NCI-H1694 (cell line): ENCODE results near the gene ISCA2.

ENCODE experiments used
- DNase-seq: peaks from one replicate; lab custom pipeline; 2025; lab: John Stamatoyannopoulos, UW

The ISCA2 gene

DNA sequence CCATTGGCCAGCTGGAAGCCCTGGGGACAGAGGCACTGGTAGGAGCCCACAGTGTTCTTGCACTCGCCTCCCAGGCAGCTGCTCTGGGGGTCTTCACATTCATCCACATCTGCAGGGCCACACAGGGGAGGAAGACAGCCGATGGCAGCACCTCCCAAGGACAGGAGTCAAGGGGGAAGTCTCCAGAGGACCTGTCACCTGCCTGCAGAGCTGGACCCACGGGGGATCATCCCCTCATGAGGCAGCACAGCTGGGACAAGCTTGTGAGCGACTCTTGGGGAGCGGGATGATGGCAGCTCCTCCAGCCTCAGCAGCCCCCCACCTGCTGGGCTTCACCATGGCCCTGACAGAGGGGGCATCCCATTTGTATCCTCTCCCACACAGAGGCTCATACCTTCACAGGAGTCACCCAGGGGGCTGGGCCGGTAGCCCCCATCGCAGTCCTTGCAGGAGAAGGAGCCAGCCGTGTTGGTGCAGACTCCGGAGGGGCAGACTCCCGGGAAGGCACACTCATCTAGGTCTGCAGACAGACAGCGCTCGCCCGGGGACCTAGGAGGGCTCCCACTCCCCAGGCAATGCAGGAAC, 15.4 kb downstream of the ISCA2 start:
- no peak for DNase-seq

DNA sequence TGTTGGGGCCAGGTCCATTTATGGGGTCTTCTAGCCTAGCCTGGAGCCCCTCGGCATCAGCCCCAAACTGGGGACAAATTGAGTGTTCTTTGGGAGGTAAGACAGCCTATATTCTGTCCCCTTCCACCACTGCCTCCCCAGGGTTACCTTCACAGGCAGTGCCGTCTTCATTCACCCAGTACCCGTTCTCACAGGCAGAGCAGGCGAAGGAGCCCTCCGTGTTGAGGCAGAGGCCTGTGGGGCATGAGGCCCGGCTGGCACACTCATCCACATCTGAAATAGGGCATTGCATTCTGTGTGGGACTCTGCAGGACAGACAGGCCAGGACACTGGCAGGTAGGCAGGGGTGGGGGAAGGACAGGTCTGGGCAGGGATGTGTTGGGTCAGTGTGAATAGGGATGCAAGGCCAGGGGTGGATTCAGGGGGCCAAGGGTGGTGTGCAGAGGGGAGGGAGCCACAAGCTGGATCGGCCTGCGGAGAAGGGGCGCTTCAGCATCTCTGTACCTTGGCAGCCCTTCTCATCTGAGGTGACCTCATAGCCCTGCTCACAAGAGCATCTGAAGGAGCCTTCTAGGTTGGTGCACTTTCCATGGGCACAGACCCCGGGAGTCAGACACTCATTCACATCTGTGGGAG, 16.1 kb downstream of the ISCA2 start:
- DNase-seq, result no peak

DNA sequence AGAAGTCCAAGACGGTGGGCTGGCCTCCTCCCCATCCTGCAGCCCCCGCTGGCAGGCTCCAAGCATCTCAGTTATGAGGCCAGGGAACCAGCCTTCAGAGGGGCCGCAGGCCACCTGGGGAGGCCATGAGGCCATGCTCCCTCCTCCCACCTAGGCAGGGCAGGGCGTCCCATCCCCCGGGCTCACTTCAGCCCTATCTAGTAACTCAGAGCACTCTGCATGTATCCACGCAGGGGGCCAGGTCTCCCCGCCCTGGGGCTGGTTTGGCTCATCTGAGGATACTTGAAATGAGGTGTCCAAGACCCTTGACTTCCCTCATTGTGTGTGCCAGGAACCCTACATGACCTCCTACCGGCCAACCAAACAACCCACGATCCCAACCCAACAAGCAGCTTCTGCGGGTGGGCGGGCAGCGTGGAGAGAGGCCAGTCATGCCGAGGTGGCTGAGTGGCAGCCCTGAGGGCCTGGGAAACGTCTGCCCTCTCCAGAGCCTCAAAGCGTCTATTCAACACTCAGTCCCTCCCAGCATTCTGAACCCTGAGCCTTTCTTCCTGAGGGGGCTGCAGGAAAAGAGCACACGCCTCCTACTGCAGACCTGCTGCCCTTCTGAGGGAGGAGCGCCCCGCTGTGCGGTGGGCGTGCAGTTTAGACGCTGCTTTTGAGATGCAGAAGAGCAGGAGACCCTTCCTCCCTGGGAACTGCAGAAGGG, 16.8 kb downstream of the ISCA2 start:
- DNase-seq, result no peak

DNA sequence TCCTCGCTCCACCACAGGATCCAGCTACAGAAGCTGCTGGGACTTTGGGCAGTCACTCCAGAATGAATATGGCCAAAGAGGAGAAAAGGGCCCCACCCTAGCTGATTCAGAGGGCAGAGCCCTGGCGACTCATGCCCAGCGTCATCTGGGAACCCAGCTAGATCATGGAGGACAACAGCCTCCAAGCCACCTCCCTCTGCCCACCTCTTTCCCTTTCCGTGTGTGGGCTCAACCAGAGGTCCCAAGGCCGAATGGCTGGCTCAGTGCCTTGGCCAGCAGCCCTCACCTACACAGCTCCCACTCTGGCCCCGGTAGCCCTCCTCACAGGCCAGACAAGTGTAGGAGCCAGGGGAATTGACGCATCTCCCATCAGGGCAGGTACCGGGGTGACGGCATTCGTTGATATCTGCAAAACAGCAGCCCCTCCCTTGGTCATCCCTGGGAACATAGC, 17.4 kb downstream of the ISCA2 start:
- no peak for DNase-seq

DNA sequence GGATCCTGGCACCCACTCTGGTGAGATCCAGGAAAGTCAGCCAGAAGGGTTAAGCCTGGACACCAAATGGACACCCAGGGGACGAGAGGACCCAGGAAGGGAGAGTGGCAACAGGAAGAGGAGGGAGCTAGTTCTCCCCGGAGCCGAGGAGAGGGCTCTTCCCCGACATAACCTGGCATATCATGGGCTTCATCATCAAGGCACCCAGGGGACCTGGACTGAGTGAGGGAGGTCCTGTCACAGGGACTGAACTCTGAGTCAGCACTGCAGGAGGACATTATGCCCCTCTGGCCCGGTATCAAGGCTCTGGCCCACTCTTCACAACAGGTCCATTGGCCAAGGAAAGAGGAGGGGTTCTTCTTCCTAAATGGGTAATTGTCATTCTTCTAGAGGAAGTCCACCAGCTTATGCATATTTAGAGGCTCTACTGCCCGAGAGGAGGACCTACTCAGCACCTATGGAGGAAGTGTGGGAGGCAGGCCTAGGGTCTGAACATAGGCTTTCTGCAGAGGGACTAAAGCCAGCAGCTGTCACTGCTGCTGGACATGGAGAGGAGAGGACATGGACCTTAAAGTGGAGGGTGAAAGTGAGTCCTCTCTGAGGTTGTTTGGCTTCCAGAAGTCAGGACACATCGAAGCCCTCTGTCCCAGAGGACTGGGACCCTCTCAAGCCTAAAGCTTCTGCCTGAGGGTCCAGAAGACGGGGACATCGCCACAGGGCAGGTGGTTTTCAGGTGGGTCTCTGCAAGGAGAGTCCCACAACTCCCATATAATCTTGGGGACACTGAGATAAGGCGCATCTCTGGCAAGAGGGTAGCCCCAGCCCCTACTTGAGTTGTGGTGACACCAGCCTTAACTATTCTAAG, 18.6 kb downstream of the ISCA2 start:
- no peak for DNase-seq

DNA sequence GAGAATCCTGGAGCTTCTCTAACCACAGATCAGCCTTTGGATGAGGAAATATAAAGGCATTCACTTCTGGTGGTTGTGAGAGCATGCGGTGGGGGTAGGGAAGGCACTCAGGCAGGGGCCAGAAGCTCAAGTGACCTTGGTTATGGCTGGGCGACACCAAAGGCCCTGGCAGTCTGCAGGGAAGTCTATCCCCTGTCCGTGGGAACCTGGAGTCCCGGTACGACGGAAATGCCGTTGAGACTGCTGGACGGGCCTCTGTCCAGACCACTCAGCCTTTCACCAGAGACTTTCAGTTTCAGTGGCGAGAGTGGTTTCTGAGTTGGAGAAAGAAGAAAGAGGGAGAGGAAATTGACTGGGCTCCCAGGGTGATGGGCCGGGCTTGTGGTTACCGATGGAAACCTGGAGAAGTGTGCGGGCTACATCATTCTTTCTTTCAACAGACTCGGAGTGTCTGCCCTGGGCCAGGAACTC, 20.9 kb downstream of the ISCA2 start:
- no peak for DNase-seq

DNA sequence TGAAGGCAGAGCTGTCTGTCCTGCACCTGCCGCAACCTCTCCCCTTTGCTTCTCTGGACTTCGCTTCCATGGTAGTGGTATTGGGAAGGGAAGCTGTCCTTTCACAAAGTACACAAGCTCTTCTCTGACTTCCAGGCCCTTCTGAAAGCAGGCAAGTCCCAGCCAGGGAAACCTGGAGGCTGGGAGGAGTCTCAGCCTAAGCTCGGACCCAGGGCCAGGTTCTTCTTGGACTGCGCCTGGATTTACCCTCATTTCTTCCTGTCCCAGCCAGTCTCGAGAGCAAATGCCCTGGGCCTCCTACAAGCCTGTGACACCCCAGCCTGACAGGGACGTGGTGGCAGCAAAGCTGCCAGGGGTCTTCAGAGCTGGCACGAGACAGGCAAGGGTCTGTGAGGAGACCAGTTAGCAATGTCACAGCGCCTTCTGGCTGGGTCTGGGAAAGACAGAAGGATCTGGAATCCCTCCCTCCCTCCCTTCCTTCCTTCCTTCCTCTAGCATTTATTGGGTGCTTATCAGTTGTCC, 22.4 kb downstream of the ISCA2 start:
- DNase-seq, result no peak

DNA sequence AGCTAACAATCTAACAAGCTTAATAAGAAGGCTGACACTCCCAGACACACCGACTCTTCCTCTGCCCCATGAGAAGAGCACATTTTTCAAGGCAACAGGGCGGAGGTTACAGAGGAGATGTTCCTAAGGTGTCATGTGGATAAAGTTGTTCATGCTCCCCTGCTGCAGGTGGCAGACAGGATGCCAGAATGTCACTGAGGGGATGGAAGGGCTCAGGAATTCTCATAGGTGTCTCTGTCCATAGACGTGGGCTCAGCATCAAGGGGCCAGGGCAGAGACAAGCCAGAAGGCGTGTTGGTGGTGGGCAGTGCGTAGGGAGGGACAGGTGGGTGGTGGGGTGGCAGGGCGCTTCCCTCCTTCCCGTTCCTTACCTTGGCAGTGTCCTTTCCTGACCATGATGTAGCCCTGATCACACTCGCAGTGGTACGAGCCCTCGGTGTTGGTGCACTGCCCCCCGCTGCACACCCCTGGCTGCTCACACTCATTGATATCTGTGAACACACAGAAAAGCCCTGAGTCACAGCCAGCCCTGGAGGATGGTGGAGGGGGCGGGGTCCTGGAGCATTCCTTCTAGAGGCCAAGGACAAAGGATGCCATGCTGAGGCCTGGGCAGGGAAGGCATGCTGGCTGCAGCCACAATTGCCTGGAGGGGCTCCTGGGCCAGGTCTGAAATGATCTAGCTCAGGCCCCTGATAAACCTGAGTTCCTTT, 23.0 kb downstream of the ISCA2 start:
- DNase-seq, result no peak

DNA sequence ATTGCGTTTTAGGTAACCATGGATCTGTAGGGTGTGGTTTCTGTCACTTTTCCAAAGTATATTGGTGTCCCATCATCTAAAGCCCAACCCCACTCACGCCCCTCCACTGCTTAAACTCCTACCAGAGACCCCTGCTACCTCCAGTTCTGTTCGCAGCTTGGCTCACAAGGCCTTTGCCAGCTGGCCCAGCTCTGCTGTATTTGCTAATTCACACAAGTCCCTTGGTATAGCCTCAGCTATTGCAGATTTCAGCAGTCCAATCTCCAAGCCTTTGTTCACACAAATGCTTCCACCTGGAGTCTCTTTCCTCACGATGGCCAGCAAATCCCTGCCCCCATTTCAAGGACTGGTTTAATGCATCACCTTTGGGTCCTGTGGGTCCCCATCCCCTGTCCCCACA, 24.2 kb downstream of the ISCA2 start:
- no peak for DNase-seq

DNA sequence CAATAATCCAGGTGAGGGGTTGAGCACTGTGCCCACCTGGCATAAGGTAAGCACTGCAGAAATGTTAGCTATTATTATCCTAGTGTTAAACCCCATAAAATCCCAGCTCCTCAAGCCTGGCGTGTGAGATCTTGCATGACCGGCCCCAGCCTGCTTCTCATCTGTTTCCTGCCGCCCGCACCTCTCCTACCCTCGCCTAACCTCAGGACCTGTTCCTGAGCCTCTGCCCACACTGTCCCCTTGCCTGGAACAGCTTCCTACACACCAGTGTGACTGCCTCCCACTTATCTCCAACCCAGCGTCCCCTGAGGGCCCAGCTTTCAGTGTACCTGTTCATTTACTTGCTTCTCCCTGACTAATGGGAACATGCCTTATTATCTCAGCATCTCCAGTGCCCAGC, 24.7 kb downstream of the ISCA2 start:
- no peak for DNase-seq

DNA sequence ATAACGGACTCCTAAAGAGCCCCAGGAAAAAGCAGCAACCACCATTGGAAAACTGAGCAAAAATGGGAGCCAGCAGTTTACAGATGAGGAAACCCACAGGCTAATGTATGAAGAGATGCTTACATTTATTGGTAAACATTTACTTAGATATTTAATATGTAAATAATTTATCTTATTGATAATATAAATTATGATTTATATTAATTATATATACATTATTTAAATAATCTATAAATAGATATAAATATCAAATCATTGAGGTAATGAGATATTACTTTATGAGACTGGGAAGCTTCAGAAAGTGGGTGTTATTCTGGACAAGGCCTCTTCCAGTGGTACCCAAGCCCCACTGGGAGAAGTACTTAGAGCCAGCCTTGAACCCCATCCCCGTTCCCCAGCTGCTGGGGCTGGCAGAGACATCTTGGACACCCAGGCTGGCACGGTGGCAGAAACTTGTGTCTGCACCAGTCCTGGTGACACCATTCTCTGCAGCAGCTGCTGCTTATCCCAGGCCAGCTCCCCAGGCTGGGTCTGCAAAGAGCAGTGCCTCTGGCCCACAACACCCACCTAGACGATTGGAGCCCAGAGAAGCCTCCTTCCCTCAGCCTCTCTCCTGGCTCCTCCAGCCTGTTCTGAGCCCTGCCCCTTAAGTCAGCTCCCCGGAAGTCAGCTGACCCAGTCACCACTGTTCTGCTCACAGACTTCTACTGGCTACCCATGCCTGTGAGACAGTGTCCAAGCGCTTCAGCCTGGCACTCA, 25.9 kb downstream of the ISCA2 start:
- no peak for DNase-seq

DNA sequence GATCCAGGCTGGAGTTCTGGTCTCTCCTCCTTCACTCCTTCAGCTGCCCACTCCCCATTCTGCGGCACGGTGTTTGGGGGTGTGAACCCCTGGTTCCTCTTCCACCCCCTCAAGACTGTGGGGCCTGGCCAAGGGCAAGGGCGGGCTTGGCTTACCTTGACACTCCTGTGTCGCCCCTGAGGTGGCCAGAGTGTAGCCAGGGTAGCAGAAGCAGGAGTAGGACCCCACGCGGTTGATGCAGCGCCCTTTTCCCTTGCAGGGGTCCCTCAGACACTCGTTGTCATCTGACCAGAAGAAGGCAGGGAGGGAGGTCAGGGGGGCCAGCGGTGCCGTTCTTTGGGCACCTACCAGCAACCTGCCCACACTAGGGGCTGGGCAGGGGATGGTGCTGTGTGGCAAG, 28.2 kb downstream of the ISCA2 start:
- no peak for DNase-seq

DNA sequence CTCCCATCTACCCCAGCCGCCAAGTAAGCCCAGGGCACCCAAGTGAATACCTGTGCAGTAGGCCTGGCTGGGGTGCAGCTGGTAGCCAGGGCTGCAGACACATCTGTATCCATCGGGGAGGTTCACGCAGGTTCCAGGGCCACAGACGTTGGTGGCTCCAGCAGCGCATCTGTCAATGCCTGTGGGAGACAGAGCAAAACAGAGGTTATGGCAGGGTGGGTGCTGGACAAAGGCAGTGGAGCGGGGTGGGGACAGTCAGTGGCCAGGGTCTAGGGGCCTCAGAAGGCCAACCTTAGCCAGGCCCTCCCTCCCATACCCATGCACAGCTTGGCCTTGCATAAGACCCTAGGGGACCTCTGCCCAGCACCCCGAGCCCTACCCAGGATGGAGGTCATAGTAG, 29.2 kb downstream of the ISCA2 start:
- DNase-seq, result no peak

DNA sequence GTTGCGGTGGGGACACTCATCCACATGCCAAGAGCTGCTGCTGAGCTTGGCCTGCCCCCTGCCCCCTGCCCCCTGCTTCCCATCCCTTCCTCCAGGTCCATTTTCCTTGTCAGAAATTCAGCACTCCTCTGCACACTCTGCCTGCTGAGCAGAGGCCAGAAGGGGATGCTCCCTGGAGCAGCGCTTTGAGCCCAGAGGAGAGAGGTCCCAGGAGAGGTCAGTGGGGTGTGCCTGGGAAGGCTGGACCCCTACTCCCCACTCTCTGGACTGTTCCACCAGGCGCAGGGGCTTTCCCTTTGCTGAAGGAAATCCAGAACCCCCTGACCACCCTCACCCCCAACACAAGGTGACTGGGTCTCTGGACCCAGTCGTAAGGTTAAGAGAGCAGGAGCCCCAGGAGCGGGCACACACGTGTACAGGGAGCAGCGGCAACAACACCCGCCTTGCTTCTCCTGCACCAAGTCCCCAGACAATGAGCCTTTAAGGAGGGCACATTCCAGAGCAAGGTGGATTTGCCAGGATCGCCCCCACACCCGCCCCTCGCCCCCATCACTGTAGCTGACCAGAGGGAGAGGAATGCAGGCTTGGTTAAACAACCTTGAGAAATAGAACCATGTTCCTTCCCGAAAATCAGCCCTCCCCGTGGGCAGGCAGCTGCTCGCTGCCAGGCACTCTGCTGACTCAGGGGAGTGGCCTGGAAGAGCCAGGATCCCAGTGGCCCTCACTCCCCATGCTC, 30.7 kb downstream of the ISCA2 start:
- DNase-seq, result no peak

DNA sequence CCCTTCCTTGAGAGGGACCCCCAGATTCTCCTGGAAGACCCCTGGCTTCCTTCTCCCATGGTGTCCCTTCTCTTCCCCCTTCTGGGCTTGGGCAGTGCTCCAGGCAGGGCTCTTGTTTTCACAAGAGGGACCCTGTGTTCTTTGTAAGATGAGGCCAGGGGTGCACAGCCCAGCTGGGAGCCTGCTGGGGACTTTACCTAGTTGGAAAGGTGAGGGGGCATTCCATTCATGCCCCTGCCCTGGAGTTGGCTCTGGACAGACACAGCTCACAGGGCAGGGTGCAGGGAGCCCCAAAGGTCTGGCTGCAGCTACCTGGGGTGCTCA, 31.2 kb downstream of the ISCA2 start:
- DNase-seq, result no peak

DNA sequence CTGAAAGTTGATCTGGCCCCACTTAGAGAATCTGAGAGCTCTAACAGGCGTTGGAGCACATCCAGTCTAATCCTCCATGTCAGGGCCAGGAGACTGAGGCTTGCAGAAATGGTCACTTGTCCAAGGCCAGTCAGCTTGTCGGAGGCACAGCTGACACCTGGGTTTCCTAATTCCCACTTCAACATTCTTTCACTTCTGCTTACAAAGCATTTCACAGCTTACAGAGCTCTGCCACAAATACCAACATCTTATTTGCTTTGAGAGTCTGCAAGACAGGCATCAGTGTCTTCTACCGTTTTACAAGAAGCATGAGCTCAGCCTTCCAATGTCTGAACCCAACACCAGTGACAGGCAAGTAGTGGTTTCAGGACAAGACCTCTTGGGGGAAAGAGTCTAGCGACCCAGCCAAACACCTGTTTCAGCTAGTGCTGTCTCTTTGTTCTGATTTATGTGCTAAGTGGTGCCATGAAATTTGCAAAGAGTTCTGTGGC, 31.8 kb downstream of the ISCA2 start:
- DNase-seq, result no peak

DNA sequence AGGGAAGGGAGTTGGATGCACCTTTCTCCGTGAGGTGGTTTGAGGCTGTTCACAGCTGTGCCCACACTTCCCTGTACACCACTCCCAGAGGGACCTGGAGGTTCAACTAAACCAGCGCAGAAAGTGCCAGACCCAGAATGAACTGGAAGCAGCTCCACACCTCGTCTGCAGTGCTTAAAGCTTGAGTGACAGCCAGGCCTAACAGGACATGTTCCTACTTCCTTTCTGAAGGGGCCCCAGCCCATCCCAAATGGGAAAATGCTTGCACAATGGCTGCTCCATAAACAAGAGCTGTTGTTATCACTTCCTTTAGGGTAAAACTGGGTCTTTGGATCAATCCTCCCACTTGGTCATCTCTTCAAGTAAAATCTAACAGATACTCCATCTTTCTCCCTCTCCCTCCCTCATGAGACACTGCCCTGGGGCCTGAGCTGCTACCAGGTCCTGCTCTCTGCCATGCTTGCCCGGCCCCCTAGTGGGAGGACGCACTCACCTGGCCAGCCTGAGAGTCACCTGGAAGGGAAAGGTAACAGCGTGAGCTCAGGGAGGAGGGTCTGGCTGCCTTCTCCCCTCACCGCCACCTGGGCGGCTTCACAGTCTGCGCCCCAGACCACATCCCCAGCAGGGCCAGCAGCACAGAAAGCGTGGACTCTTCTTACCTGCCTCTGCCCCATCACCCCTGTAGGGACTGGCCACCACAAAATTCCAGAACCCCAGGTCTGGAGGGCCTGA, 33.5 kb downstream of the ISCA2 start:
- no peak for DNase-seq

DNA sequence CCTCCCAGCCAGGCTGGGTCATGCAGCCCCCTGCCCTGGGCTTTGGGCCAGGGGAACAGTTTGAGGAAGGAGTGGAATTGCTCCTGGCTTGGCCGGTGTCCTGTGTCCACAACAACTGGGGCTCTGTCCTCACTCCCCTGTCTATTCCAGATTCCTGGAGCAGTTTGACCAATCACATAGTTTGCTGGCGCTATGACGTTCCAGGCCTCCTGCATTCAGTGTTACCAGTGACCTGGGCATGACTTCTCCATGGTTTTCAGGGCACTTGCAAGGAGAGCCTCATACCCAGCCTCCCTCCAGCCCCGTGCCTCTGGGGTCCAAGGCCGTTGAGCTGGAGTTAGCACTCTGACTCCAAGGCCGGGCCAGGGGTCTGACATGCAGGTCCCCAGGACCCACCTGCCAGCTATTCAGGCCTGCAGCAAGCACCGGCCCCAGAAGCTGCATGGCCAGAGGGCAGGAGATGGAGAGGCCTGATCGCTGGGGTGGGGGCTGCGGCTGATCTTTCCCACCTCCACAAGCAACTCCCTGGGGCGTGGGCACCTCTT, 34.2 kb downstream of the ISCA2 start:
- DNase-seq, result no peak

DNA sequence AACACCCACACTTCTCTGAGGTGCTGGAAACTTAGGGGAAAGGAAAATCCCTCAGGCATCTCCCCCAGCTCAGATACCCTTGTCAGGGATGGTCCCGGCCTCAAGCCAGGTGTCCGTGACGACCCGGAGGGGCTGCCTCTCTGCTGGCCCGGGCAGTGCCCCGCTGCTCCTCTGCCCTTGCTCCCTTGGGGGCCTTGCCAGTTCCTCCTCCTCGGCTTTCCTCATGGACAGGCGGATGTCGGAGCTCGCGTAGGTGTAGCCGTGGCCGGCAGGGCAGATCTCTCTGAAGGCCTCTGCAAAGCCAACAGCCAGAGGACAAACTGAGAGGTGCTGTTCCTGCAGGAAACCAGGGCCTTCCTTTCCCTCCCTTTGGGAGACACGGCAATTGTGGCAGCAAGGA, 34.8 kb downstream of the ISCA2 start:
- no peak for DNase-seq
